Erythroblast (primary cell): Measurements from ENCODE around the gene SNCAIP.

Experiments
- DNase-seq, 2 experiments: peaks; one replicate each; lab custom pipeline; 2025; lab: John Stamatoyannopoulos, UW
- GATA1 ChIP-seq: IDR thresholded peaks from 2 replicates; pipeline ENCODE4 v1.6.1; 2011; ENCODE audit warnings: low read depth, mild to moderate bottlenecking, control low read depth, low read length, moderate library complexity
- POLR2A ChIP-seq: IDR thresholded peaks from 2 replicates; pipeline ENCODE4 v1.6.1; 2011; ENCODE audit warnings: mild to moderate bottlenecking, low read length

The SNCAIP gene

DNA sequence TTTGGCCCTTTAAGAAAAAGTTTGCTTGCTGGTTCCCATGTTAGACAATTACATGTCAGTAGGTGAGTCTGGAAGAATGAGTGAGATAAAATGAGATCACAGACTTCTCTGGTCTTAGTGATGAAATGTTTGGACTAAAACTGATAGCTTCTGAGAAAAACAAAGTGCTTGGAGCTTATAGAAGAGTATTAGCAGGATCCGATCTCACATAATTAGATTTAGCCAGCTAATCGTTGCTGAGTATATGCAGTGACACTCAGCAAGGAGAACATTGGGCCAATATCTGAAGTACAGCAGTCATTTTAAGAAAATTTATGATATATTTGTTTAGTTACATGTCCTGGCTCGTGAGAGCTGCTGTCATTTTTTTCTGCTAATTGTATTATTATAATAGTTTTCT lies 135.8 kb downstream of the SNCAIP start:
- DNase-seq = no peak
- TF ChIP-seq GATA1 = no peak
- no peak for TF ChIP-seq POLR2A

DNA sequence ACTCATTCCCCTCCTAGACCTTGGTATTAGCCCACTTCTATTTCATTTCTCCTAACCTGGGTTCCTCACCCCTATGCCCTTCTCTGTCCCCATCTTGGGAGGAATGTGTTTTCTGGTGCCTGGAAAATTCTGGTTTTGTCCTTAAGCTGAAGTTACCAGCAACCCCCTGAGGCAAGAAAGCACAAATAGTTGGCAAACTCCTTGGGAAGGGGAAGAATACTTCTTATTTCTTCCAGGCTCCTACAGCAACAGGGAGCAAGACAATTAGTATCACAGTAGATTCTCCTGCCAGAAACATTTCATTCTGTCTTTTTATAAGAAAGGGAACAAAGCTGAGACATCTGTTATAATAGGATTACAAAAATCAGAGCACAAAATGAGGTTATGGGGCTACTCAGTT lies 142.5 kb downstream of the SNCAIP start:
- TF ChIP-seq GATA1 (no peak), POLR2A (no peak)
- no peak for DNase-seq

DNA sequence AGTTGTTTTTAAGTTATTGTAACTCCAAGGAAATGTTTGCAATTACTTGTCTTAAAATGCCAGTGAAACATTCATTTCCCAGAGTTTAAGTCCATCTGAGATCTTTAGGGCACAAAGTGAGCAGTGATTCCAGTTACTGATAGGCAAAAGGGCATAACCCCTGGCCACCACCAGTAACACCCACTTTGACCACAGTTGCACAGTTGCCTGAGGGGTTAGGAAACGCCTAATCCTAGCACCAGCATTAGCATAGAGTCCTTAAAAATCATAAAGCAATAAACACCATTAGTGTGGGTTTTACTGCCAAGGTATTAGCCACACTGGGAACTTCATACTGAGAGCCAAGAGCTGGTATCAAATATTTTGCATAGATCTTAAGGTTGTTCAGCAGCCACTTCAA lies 143.9 kb downstream of the SNCAIP start:
- no peak for TF ChIP-seq GATA1
- DNase-seq = no peak

DNA sequence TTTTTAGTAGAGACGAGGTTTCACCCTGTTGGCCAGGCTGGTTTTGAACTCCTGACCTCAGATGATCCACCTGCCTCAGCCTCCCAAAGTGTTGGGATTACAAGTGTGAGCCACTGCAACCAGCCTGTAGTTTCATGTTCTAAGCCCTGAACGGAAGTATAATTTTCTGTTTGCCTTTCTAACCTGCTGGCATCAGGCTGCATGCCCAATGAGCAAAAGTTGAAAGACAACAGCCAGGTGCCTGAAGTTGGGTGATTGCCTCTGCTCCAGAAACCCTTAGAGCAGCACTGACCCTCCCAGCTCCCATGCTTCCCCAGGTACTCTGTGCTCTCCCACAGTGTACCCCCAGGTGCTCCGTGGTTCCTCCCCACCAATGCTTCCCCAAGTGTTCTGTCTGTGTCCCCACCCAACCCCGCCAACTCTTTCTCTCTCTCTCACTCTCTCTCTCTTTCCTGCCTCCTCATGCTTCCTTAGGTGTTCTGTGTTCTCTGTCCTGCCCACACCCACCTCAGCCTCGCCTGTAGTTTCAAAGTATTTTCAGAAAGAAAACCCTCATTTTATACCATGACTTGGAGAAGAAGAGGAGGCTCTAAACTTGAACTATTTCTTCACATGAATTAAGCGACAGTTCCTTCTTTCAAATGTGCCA lies 145.3 kb downstream of the SNCAIP start:
- DNase-seq = no peak
- TF ChIP-seq POLR2A = no peak
- TF ChIP-seq GATA1 = no peak

DNA sequence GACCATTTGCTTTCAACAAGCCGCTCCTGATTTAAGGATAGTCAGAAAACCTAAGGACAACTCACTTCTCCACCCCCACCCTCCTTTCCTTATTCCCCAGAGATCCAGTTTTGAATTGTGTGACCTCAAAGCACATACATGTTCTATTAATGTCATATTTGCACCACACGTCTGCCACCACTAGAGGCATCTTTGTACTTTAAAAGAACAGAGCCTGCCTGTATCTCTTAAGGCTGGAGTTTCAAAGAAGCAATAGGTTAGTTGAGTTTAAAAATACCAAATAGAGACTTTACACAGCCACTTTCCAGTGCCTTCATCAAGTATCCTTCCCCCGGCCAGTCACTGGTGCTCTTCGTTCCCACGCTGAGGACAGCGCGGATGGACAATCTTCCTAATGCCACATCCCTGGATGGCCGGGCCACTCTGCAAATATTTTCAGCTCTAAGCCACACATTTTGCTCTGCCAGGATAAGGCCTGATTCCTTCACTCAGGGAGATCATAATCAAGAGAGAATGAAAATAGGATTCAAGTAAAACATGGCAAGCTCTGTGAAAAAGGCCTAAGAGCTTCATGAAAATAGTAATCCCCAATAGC lies 146.3 kb downstream of the SNCAIP start:
- DNase-seq = peak; percentile 28
- TF ChIP-seq GATA1 = no peak
- no peak for TF ChIP-seq POLR2A

DNA sequence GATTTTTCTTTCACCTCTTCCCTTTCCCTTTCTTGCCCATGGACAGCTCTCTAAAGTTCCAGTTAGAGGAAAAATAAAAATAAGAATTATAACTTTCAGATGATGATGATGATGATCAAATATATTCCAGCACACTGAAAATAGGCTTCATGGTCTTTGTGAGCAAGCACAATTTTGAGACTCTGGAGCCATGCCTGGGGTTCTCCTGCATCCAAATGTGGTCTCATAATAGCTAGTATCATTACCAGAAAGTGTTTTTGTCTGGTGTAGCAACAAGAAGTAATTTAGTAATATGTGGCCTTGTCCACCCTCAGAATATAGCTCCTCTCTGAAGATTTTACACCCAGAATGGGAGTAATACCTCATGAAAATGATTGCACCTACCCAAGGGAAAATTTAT lies 150.4 kb downstream of the SNCAIP start:
- TF ChIP-seq POLR2A = no peak
- TF ChIP-seq GATA1 = no peak

DNA sequence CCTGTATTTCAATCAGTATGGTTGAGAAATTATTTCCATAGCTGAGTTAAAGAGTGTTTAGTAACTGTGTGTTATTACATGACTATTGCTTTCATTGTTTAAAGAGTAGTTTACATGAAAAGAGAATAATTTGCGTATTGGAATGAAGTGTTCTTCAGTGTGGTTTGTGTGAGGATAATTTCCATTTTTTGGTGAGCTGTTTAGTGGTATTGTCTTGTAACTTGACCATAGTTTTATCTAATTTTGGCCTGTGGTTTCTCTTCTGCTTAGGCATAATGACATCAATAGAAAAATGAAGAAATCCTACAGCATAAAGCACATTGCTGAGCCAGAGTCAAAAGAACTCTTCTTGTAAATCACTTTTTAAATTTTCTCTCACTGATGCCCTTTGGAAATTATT lies 151.2 kb downstream of the SNCAIP start:
- no peak for TF ChIP-seq POLR2A
- no peak for TF ChIP-seq GATA1
- DNase-seq = no peak

More for the DNA sequence above, 150.4 kb downstream of the SNCAIP start:
- DNase-seq = no peak

DNA sequence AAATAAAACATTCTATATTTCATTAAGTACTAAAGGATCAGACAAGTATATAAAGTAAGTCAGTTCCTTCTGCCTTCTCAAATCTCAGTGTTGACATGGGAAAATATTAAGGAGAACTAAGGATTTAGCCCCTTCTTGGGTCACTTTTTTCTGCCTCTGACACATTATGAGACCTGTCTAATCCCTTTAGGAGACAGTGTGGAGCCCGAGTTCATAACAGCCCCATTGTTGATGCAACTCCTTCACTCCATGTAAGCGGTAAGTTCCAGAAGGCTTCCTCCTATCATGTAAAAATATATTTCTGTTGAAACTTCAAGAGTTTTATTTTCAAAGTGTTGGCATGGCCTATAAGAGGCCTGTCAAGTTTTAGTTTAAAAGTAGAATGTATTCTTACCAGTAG lies 152.2 kb downstream of the SNCAIP start:
- no peak for TF ChIP-seq POLR2A
- DNase-seq = no peak

DNA sequence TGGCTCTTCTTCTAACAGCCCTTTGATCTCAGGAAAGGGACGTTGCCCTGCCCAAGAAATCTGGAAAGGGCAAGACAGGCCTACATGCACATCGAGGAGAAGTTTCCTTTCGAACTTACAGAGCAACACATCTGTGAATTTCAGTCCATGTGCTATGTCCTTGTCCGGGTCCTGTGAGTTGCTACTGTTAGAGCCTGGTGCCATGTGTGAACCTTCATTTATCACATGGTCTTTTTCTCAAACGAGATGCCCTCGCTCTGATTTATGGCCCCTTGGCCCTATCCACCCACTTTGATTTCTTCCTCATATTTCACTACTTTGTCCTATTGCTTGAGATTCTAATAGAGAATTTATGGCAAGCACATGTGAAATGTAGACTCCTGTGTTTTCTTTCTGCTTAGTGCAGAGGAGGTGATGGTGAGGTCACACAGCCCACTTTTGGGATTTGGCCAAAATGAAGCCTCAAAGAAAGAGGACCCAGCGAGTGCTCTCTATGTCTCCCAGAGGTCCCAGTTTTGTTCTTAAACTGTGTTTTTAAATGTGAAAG lies 153.1 kb downstream of the SNCAIP start:
- TF ChIP-seq POLR2A (no peak), GATA1 (no peak)
- no peak for DNase-seq

DNA sequence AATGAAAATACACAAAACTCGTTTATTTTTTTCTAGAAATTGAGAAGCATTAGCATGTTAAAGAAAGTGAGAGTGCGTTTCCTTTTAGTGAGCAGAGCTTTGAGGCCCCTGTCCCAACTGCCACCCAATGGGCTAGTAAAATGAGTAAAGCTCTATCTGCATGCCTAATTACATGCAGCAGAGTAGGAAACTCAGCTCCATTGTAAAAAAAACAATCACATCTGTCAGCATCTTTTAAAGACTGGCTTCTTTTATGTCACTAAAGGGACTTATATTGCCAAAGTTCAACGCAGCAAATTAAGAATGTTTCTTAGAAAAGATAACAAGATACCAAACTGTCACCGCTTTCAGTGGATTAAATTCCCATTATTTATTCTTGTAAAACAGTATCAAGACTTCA lies 154.0 kb downstream of the SNCAIP start:
- TF ChIP-seq POLR2A (no peak), GATA1 (no peak)
- no peak for DNase-seq

DNA sequence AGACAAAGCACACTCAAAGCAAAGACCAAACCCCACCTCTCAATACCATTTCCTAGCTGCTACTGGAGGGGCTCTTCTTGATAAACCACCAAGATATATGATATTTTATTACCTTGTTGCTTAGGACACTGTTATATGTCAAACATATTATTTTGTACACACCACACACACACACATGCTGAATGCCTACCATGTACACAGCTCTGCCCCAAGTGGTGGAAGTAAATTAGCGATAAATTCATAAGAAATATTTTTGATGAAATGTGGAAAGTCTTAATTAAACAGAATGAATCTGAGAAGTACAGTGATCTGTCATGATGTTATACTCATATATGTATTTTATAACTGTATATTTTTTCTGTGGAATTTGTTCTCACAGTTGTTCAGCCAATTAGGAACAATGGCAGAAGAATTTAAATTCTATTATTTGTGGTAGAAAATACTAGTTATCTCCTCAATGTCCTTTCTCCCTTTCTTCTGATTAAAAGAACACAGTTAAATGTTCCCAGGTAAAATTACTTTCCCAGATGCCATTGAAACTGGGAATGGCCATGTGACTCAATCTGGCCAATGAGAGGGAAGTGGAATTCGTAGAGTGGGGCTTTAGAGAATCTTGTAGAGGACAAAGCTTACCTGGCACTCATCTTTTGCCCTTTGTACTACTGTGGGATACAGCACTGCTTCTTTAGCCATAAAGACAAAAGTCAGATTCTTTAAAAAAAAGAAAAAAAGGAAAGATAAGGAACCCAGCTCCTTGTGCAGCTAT lies 156.5 kb downstream of the SNCAIP start:
- no peak for DNase-seq
- TF ChIP-seq POLR2A = no peak
- no peak for TF ChIP-seq GATA1

DNA sequence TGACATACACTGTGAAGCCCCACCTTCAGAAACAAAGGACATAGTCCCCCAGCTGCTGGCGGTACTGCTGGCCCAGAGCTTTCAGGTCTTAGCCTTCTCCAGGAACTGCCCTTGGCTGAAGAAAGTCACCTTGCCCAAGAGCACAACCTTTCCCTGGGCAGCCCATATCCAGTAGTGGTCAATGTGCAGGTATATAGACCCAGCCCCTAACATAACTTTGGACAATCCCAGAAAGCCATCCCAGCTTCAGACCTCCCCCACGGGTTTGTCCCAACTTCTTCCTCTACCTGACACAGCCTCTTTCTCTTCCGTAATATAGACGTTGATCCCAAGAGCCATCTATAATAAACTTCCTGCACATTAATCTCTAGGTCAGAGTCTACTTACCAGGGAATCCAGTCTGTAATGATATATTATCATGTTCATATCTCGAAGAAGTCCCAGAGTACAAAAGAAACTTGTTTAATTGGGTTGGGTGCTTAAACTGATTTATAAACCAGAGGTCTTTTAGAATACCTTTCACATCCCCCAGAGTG lies 157.4 kb downstream of the SNCAIP start:
- no peak for DNase-seq
- TF ChIP-seq GATA1 (no peak), POLR2A (no peak)

DNA sequence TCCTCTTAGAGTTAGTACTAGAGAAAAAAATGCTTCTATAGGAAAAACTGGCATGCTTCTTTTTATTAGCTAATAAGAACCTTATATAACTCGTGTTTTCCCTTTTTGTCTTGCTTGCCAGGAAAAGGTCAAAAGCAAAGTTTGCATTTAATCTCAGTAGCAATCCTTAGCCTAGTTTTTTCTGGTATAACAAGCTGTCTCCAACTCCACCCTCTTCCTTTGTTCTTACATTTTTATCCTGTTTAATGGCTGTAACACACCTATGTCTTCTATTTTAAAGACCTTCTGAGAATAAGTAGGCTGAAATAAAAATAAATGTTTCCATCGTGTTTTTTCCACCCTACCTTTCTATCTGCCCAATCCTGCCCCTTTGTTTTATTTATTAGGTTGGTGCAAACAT lies 158.3 kb downstream of the SNCAIP start:
- DNase-seq = no peak

DNA sequence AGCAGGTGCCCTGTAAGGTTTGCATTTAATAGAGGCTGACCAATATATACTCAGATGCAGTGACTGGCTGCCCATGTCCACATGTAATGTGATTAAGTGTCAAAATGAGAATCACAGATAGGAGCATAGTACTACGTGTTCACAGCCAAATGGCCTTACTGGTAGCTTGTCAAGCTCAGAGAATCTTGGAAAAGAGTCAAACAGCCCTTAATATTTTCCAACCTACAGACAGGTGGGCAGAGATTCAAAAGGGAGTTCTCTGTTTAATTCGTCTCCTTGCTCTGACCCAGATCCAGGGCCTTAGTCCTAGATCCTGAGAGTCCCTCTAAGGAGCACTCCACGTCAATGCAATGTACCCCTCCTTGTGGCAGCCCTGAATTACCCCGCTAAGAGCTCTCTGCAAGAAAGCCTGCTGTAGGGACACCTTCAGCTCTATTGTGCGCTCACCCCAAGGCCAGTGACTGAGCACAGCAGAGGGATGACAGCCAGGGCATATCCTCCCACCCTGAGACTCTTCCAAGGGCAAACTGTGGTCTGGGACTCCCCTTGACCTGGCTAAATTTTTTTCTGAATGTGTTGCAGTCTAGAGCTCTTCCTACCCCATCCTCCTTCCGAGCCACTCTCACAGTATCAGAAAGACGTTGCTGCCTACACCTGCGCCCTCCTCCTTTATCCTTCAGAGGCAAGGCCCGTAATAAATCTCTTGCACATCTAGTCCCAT lies 159.2 kb downstream of the SNCAIP start:
- TF ChIP-seq GATA1 = no peak
- no peak for TF ChIP-seq POLR2A
- DNase-seq = no peak

More for the DNA sequence above, 158.3 kb downstream of the SNCAIP start:
- TF ChIP-seq POLR2A = no peak
- no peak for TF ChIP-seq GATA1

DNA sequence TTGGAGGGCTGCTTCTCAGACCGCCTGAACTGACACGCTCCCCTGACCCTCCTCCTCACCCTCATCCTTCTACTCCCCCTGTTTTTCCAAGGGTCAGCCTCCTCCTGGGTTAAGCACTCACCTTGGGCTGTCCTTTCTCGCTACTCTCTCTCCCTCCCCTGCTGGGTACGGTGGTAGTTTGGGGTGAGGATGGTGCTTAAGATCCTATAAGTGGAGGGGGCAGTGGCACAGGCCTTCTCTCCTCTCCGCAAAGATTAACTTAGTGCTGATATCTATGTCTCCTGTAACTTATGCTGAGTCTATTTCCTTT lies 159.7 kb downstream of the SNCAIP start:
- TF ChIP-seq POLR2A (no peak), GATA1 (no peak)
- DNase-seq = no peak
